Tibial nerve (tissue), 4 donors: ENCODE measurements around the gene SPTAN1. TPM values are rescaled to one million over a fixed set of nuclear protein-coding genes. Genes with fewer than 3 reads are reported as not detected.

Source experiments
- DNase-seq, 2 donors: peaks; one replicate each; pipeline ENCODE4 v3.0.0-alpha.2; 2019; ENCODE audit warnings: low spot score in 2 of 2
- H3K27ac ChIP-seq, 4 donors: fragments of 200-600 bp; sonication (generic) in 3 of 4; one replicate each; pipeline ENCODE4 v1.5.1; 2017 to 2019; ENCODE audit warnings: mild to moderate bottlenecking in 1 of 4
- H3K27me3 ChIP-seq, 2 donors: fragments of 200-600 bp; sonication (generic) in 1 of 2; one replicate each; pipeline versions ENCODE4 v1.5.1 to v1.6.0; 2017 to 2019
- H3K36me3 ChIP-seq, 3 donors: fragments of 200-600 bp; sonication (generic); one replicate each; pipeline ENCODE4 v1.5.1; 2018 to 2019
- H3K4me1 ChIP-seq, 4 donors: fragments of 200-600 bp; sonication (generic) in 3 of 4; one replicate each; pipeline ENCODE4 v1.5.1; 2017 to 2019
- H3K4me3 ChIP-seq, 4 donors: fragments of 200-600 bp; sonication (generic) in 3 of 4; one replicate each; pipeline ENCODE4 v1.5.1; 2017 to 2019; ENCODE audit warnings: mild to moderate bottlenecking in 1 of 4, moderate library complexity in 1 of 4
- H3K9me3 ChIP-seq, 4 donors: fragments of 200-600 bp; sonication (generic) in 3 of 4; one replicate each; pipeline ENCODE4 v1.5.1; 2017 to 2019
- CTCF ChIP-seq, 5 experiments: fragments of 200-600 bp in 3 of 5; fragments of 450-650 bp in 2 of 5; sonication (generic) in 3 of 5; IDR thresholded peaks; one replicate each; pipeline ENCODE4 v1.5.1; 2016 to 2019; ENCODE audit warnings: antibody characterized with exemption in 5 of 5, mild to moderate bottlenecking in 3 of 5, moderate library complexity in 2 of 5
- EP300 ChIP-seq, 2 donors: sonication (generic); formaldehyde crosslinking; IDR thresholded peaks; one replicate each; pipeline ENCODE4 v1.6.1; 2017; ENCODE audit warnings: antibody characterized with exemption in 2 of 2, mild to moderate bottlenecking in 1 of 2
- POLR2A ChIP-seq, 2 donors: fragments of 450-650 bp; IDR thresholded peaks; one replicate each; pipeline ENCODE4 v1.6.1; 2017; ENCODE audit warnings: antibody characterized with exemption in 2 of 2, mild to moderate bottlenecking in 2 of 2, moderate library complexity in 2 of 2
- WGBS, 2 donors: methylation state at CpG; one replicate each; pipeline ENCODE4 v1.1.5; 2018; 5-methylcytosine and 5-hydroxymethylcytosine counted together
- total RNA-seq, 4 donors: library from RNA; depleted of rRNA; stranded (reverse); fragments of >200 nt; gene quantifications; one replicate each; pipeline ENCODE4 v1.1.0, GENCODE V29; 2016

Gene SPTAN1
- total RNA-seq, 4 donors from 2014 or later = 491 to 540 (median 508) TPM

- DNase-seq = no peak
- H3K4me1 ChIP-seq = peaks cover 0 to 44% (median 30%) of the 10 kb centered on the region in 4 donors
- no peaks in the 10 kb centered on the region for H3K27me3 ChIP-seq
- no peaks in the 10 kb centered on the region for H3K9me3 ChIP-seq
- H3K36me3 ChIP-seq = no peaks in the 10 kb centered on the region
- TF ChIP-seq EP300 (IDR thresholded peaks at IDR 0.05) (no peak), CTCF (IDR thresholded peaks at IDR 0.05) (no peak), POLR2A (IDR thresholded peaks at IDR 0.05) (no peak)
- peak overlapping the region in 1 of 4 donors; percentile 82 for H3K4me3 ChIP-seq
- WGBS, 2 donors = 29 to 38% methylated on average over 2 of the region's 2 CpGs
- peak overlapping the region; percentile 92 to 97 (median 94) for H3K27ac ChIP-seq
These were observed 2.2 kb upstream of the SPTAN1 start for GRCh38 chr9:128550226-128550625.

GRCh38 chr9:128550770-128551656, 1.4 kb upstream of the SPTAN1 start:
- Histone ChIP-seq H3K27me3 (no peaks in the 10 kb centered on the region), H3K36me3 (no peaks in the 10 kb centered on the region), H3K27ac (peak overlapping the region; percentile 92 to 97 (median 94)), H3K4me3 (peak overlapping the region; percentile 53 to 98 (median 88)), H3K9me3 (no peaks in the 10 kb centered on the region), H3K4me1 (peaks cover 0 to 52% (median 37%) of the 10 kb centered on the region in 4 donors)
- no peak for TF ChIP-seq CTCF (IDR thresholded peaks at IDR 0.05)
- no peak for TF ChIP-seq EP300 (IDR thresholded peaks at IDR 0.05)
- TF ChIP-seq POLR2A (IDR thresholded peaks at IDR 0.05) = peak in 1 of 2 donors; percentile 10
- DNase-seq = no peak
- WGBS, 2 donors = 19 to 20% methylated on average over 11 of the region's 11 CpGs

GRCh38 chr9:128551657-128552152, 682 bp upstream of the SPTAN1 start:
- peak overlapping the region; percentile 92 to 97 (median 94) for H3K27ac ChIP-seq
- H3K9me3 ChIP-seq = no peaks in the 10 kb centered on the region
- H3K4me3 ChIP-seq = peak overlapping the region; percentile 53 to 98 (median 88)
- no peak for DNase-seq
- H3K27me3 ChIP-seq = no peaks in the 10 kb centered on the region
- H3K36me3 ChIP-seq = no peaks in the 10 kb centered on the region
- peaks cover 0 to 59% (median 44%) of the 10 kb centered on the region in 4 donors for H3K4me1 ChIP-seq
- peak in 1 of 2 donors; percentile 27 for TF ChIP-seq EP300 (IDR thresholded peaks at IDR 0.05)
- TF ChIP-seq POLR2A (IDR thresholded peaks at IDR 0.05) = peak in 1 of 2 donors; percentile 6
- TF ChIP-seq CTCF (IDR thresholded peaks at IDR 0.05) = peak in 1 of 5 experiments; percentile 8
- 1 to 2% methylated on average over 19 to 22 of the region's 22 CpGs for WGBS, 2 donors

- Histone ChIP-seq H3K4me1 (peaks cover 0 to 70% (median 54%) of the 10 kb centered on the region in 4 donors), H3K4me3 (peak overlapping the region; percentile 82 to 98 (median 89)), H3K27ac (peak overlapping the region; percentile 93 to 98 (median 96)), H3K36me3 (no peaks in the 10 kb centered on the region), H3K27me3 (no peaks in the 10 kb centered on the region), H3K9me3 (no peaks in the 10 kb centered on the region)
- WGBS, 2 donors = 0 to 1% methylated on average over 24 to 42 of the region's 59 CpGs
- TF ChIP-seq POLR2A (IDR thresholded peaks at IDR 0.05) = no peak
- no peak for TF ChIP-seq CTCF (IDR thresholded peaks at IDR 0.05)
- TF ChIP-seq EP300 (IDR thresholded peaks at IDR 0.05) = no peak
- no peak for DNase-seq
These were observed 505 bp downstream of the SPTAN1 start for GRCh38 chr9:128552744-128553440.
